ENCODE results near the gene PPFIA1. TPM values are rescaled to one million over a fixed set of nuclear protein-coding genes. Genes with fewer than 3 reads are reported as not detected.
A peak's percentile ranks its signal among the peaks of the same experiment; 100 is the strongest.

The PPFIA1 gene
- total RNA-seq, 1 donor: 37.1 TPM

GRCh38 chr11:70354629-70355028 is 84.1 kb downstream of the PPFIA1 start:
- DNase-seq (ENCODE audit: low read depth): no peak
- no peak overlapping the region for H3K4me3 ChIP-seq (ENCODE audit: low read depth, low read length)
- TF ChIP-seq CTCF (IDR thresholded peaks at IDR 0.05; ENCODE audit: insufficient read depth, low read length): no peak

GRCh38 chr11:70358753-70359152 is 88.3 kb downstream of the PPFIA1 start:
- no peak for TF ChIP-seq CTCF (IDR thresholded peaks at IDR 0.05; ENCODE audit: insufficient read depth, low read length)

GRCh38 chr11:70359451-70360205 is 89.1 kb downstream of the PPFIA1 start:
- no peak for DNase-seq (ENCODE audit: low read depth)
- TF ChIP-seq CTCF (IDR thresholded peaks at IDR 0.05; ENCODE audit: insufficient read depth, low read length): no peak
- no peak overlapping the region for H3K4me3 ChIP-seq (ENCODE audit: low read depth, low read length)

More at GRCh38 chr11:70358753-70359152, 88.3 kb downstream of the PPFIA1 start:
- no peak for DNase-seq (ENCODE audit: low read depth)
- H3K4me3 ChIP-seq (ENCODE audit: low read depth, low read length): no peak overlapping the region

- TF ChIP-seq CTCF (IDR thresholded peaks at IDR 0.05; ENCODE audit: insufficient read depth, low read length): no peak
- no peak overlapping the region for H3K4me3 ChIP-seq (ENCODE audit: low read depth, low read length)
- DNase-seq (ENCODE audit: low read depth): no peak
These were observed 89.7 kb downstream of the PPFIA1 start for GRCh38 chr11:70360211-70360610.

GRCh38 chr11:70364178-70364577 is 93.7 kb downstream of the PPFIA1 start:
- peak; percentile 88 for DNase-seq (ENCODE audit: low read depth)
- no peak for TF ChIP-seq CTCF (IDR thresholded peaks at IDR 0.05; ENCODE audit: insufficient read depth, low read length)
- H3K4me3 ChIP-seq (ENCODE audit: low read depth, low read length): no peak overlapping the region

- no peak for DNase-seq (ENCODE audit: low read depth)
- H3K4me3 ChIP-seq (ENCODE audit: low read depth, low read length): no peak overlapping the region
- no peak for TF ChIP-seq CTCF (IDR thresholded peaks at IDR 0.05; ENCODE audit: insufficient read depth, low read length)
These were observed 94.5 kb downstream of the PPFIA1 start for GRCh38 chr11:70364745-70365543.
